HepG2 (cell line): ENCODE results near the gene USP24. TPM values are rescaled to one million over a fixed set of nuclear protein-coding genes. Genes with fewer than 3 reads are reported as not detected.

Experiments used
- ATAC-seq: fragments of 200-7000 bp; cut with Tn5 transposase; 3 replicates; pipeline ENCODE4 v1.9.1; 2020; ENCODE audit warnings: mild to moderate bottlenecking, moderate library complexity
- BruUV-seq: library from RNA; stranded (reverse); fragments of 400-500 nt; replicated peaks from 2 replicates; lab custom pipeline; 2021; lab: Mats Ljungman, UMichigan
- CTCF ChIA-PET: fragments of 300-600 bp; formaldehyde crosslinking; extraction: SDS; loops from one replicate; lab custom pipeline; 2021; ENCODE audit warnings: low total read pairs, inconsistent platforms, low intra/inter-chr PET ratio; lab: Yijun Ruan, JAX
- POLR2A ChIA-PET: fragments of 350-600 bp; sonication (Branson Sonifier 250); formaldehyde crosslinking; loops from one replicate; lab custom pipeline; 2020; ENCODE audit warnings: antibody characterized with exemption, inconsistent platforms; lab: Yijun Ruan, JAX
- DNase-seq: peaks from one replicate; pipeline ENCODE4 v3.0.0-alpha.2; 2015; ENCODE audit warnings: low spot score
- FAIRE-seq: peaks from 3 replicates; lab custom pipeline; 2011; peaks lifted over from hg19 to GRCh38; lab: Jason Lieb, UNC
- H2AFZ ChIP-seq: one replicate; pipeline ENCODE4 v1.6.1; 2011; ENCODE audit warnings: low read length, inconsistent platforms
- H3K27ac ChIP-seq: fragments of 300-600 bp; 3 replicates; pipeline ENCODE4 v1.8.0; 2011; ENCODE audit warnings: mixed run types, mild to moderate bottlenecking, mixed read lengths, low read length, inconsistent platforms; ENCODE audit not compliant: insufficient read depth; ENCODE audit errors: extremely low read length
- H3K27me3 ChIP-seq, 2 experiments: fragments of 200-600 bp in 1 of 2; 2 replicates in 1 of 2; 3 replicates in 1 of 2; pipeline versions ENCODE4 v1.6.0 to v1.8.0; 2011; ENCODE audit warnings: low read length in 2 of 2, mild to moderate bottlenecking in 2 of 2, moderate library complexity in 2 of 2, inconsistent platforms in 1 of 2; ENCODE audit not compliant: insufficient read depth in 2 of 2, control insufficient read depth in 1 of 2
- H3K36me3 ChIP-seq, 2 experiments: fragments of 200-600 bp in 1 of 2; replicated peaks in 1 of 2; 2 replicates in 1 of 2; 3 replicates in 1 of 2; pipeline versions ENCODE4 v1.5.1 to v1.8.0; 2011; ENCODE audit warnings: low read length in 2 of 2, inconsistent platforms in 1 of 2; ENCODE audit not compliant: insufficient read depth in 2 of 2, control insufficient read depth in 1 of 2
- H3K4me1 ChIP-seq: 2 replicates; pipeline ENCODE4 v1.5.1; 2012; ENCODE audit warnings: low read length, inconsistent platforms; ENCODE audit not compliant: insufficient read depth
- H3K4me2 ChIP-seq: 2 replicates; pipeline ENCODE4 v1.6.0; 2011; ENCODE audit warnings: low read depth, low read length, inconsistent platforms
- H3K4me3 ChIP-seq, 3 experiments: fragments of 200-600 bp in 1 of 3; sonication (generic), shearing (Covaris generic) in 1 of 3; replicated peaks in 1 of 3; 2 replicates each; pipeline ENCODE4 v1.5.1; 2011 to 2016; ENCODE audit warnings: low read length in 3 of 3, inconsistent platforms in 2 of 3, low read depth in 2 of 3, mild to moderate bottlenecking in 2 of 3, control low read depth in 1 of 3, mixed read lengths in 1 of 3; ENCODE audit not compliant: insufficient read depth in 1 of 3
- H3K79me2 ChIP-seq: one replicate; pipeline ENCODE4 v1.6.1; 2011; ENCODE audit warnings: low read length, inconsistent platforms; ENCODE audit not compliant: insufficient read depth
- H3K9ac ChIP-seq: 2 replicates; pipeline ENCODE4 v1.6.0; 2011; ENCODE audit warnings: mild to moderate bottlenecking, low read depth, low read length, inconsistent platforms; ENCODE audit not compliant: insufficient read depth
- H3K9me3 ChIP-seq: 2 replicates; pipeline ENCODE4 v1.5.1; 2012; ENCODE audit warnings: mild to moderate bottlenecking, low read length
- H4K20me1 ChIP-seq: 2 replicates; pipeline ENCODE4 v1.6.0; 2011; ENCODE audit warnings: inconsistent platforms, mild to moderate bottlenecking, low read length, moderate library complexity; ENCODE audit not compliant: insufficient read depth
- CC2D1A ChIP-seq: sonication (generic); formaldehyde crosslinking; IDR thresholded peaks from 2 replicates; pipeline ENCODE4 v1.8.1; 2023; ENCODE audit warnings: mild to moderate bottlenecking, missing genetic modification reagents
- HNF4G ChIP-seq, 2 experiments: sonication (generic) in 1 of 2; formaldehyde crosslinking in 1 of 2; IDR thresholded peaks; 2 replicates each; pipeline versions ENCODE4 v1.4.0 to v1.6.1; 2011 to 2020; ENCODE audit warnings: borderline replicate concordance in 2 of 2, low read depth in 2 of 2, mild to moderate bottlenecking in 2 of 2, low read length in 1 of 2, missing genetic modification reagents in 1 of 2, moderate library complexity in 1 of 2
- TSC22D2 ChIP-seq: sonication (generic); formaldehyde crosslinking; IDR thresholded peaks from 2 replicates; pipeline ENCODE4 v1.5.1; 2020; ENCODE audit warnings: missing genetic modification reagents, mild to moderate bottlenecking, borderline replicate concordance
- ZBTB1 ChIP-seq: sonication (generic); formaldehyde crosslinking; IDR thresholded peaks from 2 replicates; pipeline ENCODE4 v1.4.0; 2020; ENCODE audit warnings: missing genetic modification reagents, borderline replicate concordance
- ZIK1 ChIP-seq: sonication (generic); formaldehyde crosslinking; IDR thresholded peaks from 2 replicates; pipeline ENCODE4 v1.5.0; 2020; ENCODE audit warnings: mild to moderate bottlenecking, low read depth, missing genetic modification reagents, borderline replicate concordance
- ZNF121 ChIP-seq: sonication (generic); formaldehyde crosslinking; IDR thresholded peaks from 2 replicates; pipeline ENCODE4 v1.5.0; 2020; ENCODE audit warnings: mild to moderate bottlenecking, missing genetic modification reagents
- ZNF329 ChIP-seq: sonication (generic); formaldehyde crosslinking; IDR thresholded peaks from 2 replicates; pipeline ENCODE4 v1.9.0; 2021; ENCODE audit warnings: low read depth, mild to moderate bottlenecking, missing genetic modification reagents
- ZNF484 ChIP-seq: sonication (generic); formaldehyde crosslinking; IDR thresholded peaks from 2 replicates; pipeline ENCODE4 v1.5.1; 2020; ENCODE audit warnings: mild to moderate bottlenecking, low read depth, missing genetic modification reagents, borderline replicate concordance
- ZNF644 ChIP-seq: IDR thresholded peaks from 2 replicates; pipeline ENCODE4 v1.6.1; 2016; ENCODE audit warnings: low read depth
- ZNF737 ChIP-seq: sonication (generic); formaldehyde crosslinking; IDR thresholded peaks from 2 replicates; pipeline ENCODE4 v1.5.0; 2020; ENCODE audit warnings: missing genetic modification reagents, mild to moderate bottlenecking, borderline replicate concordance
- ZNF777 ChIP-seq: sonication (generic); formaldehyde crosslinking; IDR thresholded peaks from 2 replicates; pipeline ENCODE4 v1.4.0; 2020; ENCODE audit warnings: missing genetic modification reagents
- ZNF780A ChIP-seq: sonication (generic); formaldehyde crosslinking; IDR thresholded peaks from 2 replicates; pipeline ENCODE4 v1.8.0; 2022; ENCODE audit warnings: mild to moderate bottlenecking, missing genetic modification reagents, moderate library complexity
- ZNF850 ChIP-seq: sonication (generic); formaldehyde crosslinking; conservative IDR thresholded peaks from 2 replicates; pipeline ENCODE4 v1.9.0; 2021; ENCODE audit warnings: mild to moderate bottlenecking, missing genetic modification reagents
- WGBS: methylation state at CpG from one replicate; pipeline ENCODE4 v1.1.6; 2017; ENCODE audit warnings: low lambda C conversion rate; 5-methylcytosine and 5-hydroxymethylcytosine counted together
- in situ Hi-C: cut with HindIII; loops from 2 replicates; pipeline ENCODE4 v1.10.0; 2017; ENCODE audit warnings: low pct_unique_long_range_greater_than_20kb; ENCODE audit not compliant: extremely low pct_ligation_motif_present
- intact Hi-C: fragments of 100-400 bp; cut with micrococcal nuclease; formaldehyde crosslinking; loops from one replicate; pipeline ENCODE4 v1.10.0; 2022; ENCODE audit not compliant: unreplicated experiment
- polyA plus RNA-seq, 8 experiments: library from polyadenylated mRNA; depleted of rRNA in 3 of 8; stranded (reverse) in 7 of 8; unstranded in 1 of 8; fragments of >200 nt; fragmentation: Illumina TruSeq in 4 of 8; extraction: Trizol in 4 of 8; gene quantifications; 2 replicates each; pipeline versions ENCODE4 v1.2.1 to v1.2.3, GENCODE V29; 2011 to 2016; ENCODE audit warnings: low read depth in 4 of 8, missing spikeins in 1 of 8, mixed read lengths in 1 of 8; ENCODE audit not compliant: insufficient read depth in 1 of 8
- total RNA-seq, 5 experiments: library from RNA; depleted of rRNA; stranded (reverse); fragments of >200 nt; fragmentation: Illumina TruSeq; extraction: Trizol; gene quantifications; 2 replicates each; pipeline ENCODE4 v1.2.3, GENCODE V29; 2016; ENCODE audit warnings: low read depth in 1 of 5
- TF ChIP-seq, protein P1 (sequence below): sonication (generic); formaldehyde crosslinking; IDR thresholded peaks from 2 replicates; pipeline ENCODE4 v1.5.0; 2020; ENCODE audit warnings: mild to moderate bottlenecking, low read depth, missing genetic modification reagents, borderline replicate concordance

The USP24 gene
- total and polyA plus RNA-seq, 2 of the 13 experiments (the other 11 are each of a cell fraction or from before 2014, with no cell fraction given) = 18.8 to 47.6 TPM

- Histone ChIP-seq H3K36me3 (no peaks in the 10 kb centered on the region), H3K27ac (no peak overlapping the region), H4K20me1 (no peaks in the 10 kb centered on the region), H3K9me3 (no peaks in the 10 kb centered on the region), H3K79me2 (no peaks in the 10 kb centered on the region), H3K4me3 (no peak overlapping the region), H3K9ac (no peak overlapping the region), H3K4me2 (no peak overlapping the region), H3K27me3 (no peaks in the 10 kb centered on the region), H2AFZ (no peak overlapping the region), H3K4me1 (peaks cover 3% of the 10 kb centered on the region)
- TF ChIP-seq ZNF484 = no peak
- no peak for TF ChIP-seq CC2D1A (CRISPR knock-in tag)
- no peak for TF ChIP-seq ZNF777
- no peak for TF ChIP-seq HNF4G (IDR thresholded peaks at IDR 0.05; ENCODE audit: borderline replicate concordance, low read depth, low read length)
- no peak for TF ChIP-seq HNF4G (CRISPR knock-in tag; IDR thresholded peaks at IDR 0.05; ENCODE audit: borderline replicate concordance, low read depth)
- TF ChIP-seq, protein P1, sequence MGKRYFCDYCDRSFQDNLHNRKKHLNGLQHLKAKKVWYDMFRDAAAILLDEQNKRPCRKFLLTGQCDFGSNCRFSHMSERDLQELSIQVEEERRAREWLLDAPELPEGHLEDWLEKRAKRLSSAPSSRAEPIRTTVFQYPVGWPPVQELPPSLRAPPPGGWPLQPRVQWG (CRISPR knock-in tag) = no peak
- no peak for TF ChIP-seq ZNF850 (CRISPR knock-in tag)
- no peak for TF ChIP-seq ZNF329 (CRISPR knock-in tag)
- no peak for TF ChIP-seq ZBTB1 (CRISPR knock-in tag)
- no peak for TF ChIP-seq TSC22D2 (CRISPR knock-in tag)
- no peak for TF ChIP-seq ZNF644 (CRISPR knock-in tag)
- TF ChIP-seq ZIK1 = no peak
- no peak for TF ChIP-seq ZNF737 (CRISPR knock-in tag)
- TF ChIP-seq ZNF121 (CRISPR knock-in tag) = no peak
- TF ChIP-seq ZNF780A (CRISPR knock-in tag) = no peak
- DNase-seq (no peak), ATAC-seq (no peak), FAIRE-seq (no peak)
- 92% methylated on average over 2 of the region's 2 CpGs for WGBS
- CTCF ChIA-PET = no interaction called here
- in situ Hi-C loops = no loop called here
- POLR2A ChIA-PET = no interaction called here
- intact Hi-C loops = no loop called here
- BruUV-seq = no TSS peak
These were observed 24.4 kb upstream of the USP24 start for GRCh38 chr1:55239548-55239947.
